ENCODE data around the gene OBP2B. TPM values are rescaled to one million over a fixed set of nuclear protein-coding genes. Genes with fewer than 3 reads are reported as not detected.
"Not testable (repeated sequence)": the region's sequence is repeated elsewhere in the genome, so short reads cannot be mapped to it uniquely, and the experiment has no call there.

OBP2B gene
- polyA plus RNA-seq, 1 donor from 2014 or later = not detected

- Histone ChIP-seq H3K79me2 (replicated peaks; ENCODE audit: insufficient read depth, low read length) (no peaks in the 10 kb centered on the region), H4K20me1 (ENCODE audit: insufficient read depth) (no peaks in the 10 kb centered on the region), H3K9ac (ENCODE audit: low read length) (no peak overlapping the region), H2AFZ (ENCODE audit: low read depth, low read length) (no peak overlapping the region), H3K4me3 (ENCODE audit: low read length) (no peak overlapping the region), H3K27me3 (ENCODE audit: insufficient read depth, low read depth, low read length) (no peaks in the 10 kb centered on the region), H3K27ac (ENCODE audit: low read length) (no peak overlapping the region), H3K4me2 (ENCODE audit: low read length) (no peak overlapping the region), H3K9me2 (ENCODE audit: insufficient read depth, low read length) (no peaks in the 10 kb centered on the region), H3K36me3 (ENCODE audit: insufficient read depth, low read length) (no peaks in the 10 kb centered on the region), H3F3A (ENCODE audit: insufficient read depth, low read length, poor library complexity, severe bottlenecking) (no peaks in the 10 kb centered on the region), H3K9me3 (ENCODE audit: low read length) (no peaks in the 10 kb centered on the region)
- TF ChIP-seq POLR2AphosphoS5 (IDR thresholded peaks at IDR 0.05) (no peak), MXI1 (conservative IDR thresholded peaks at IDR 0.05; ENCODE audit: poor library complexity, severe bottlenecking) (no peak), TAF1 (IDR thresholded peaks at IDR 0.05; ENCODE audit: low read depth) (no peak), RAD21 (conservative IDR thresholded peaks at IDR 0.05) (no peak), SMC3 (conservative IDR thresholded peaks at IDR 0.05; ENCODE audit: poor library complexity) (no peak), CTCF (IDR thresholded peaks at IDR 0.05; ENCODE audit: poor library complexity, severe bottlenecking) (no peak), EZH2 (IDR thresholded peaks at IDR 0.05; ENCODE audit: borderline replicate concordance, insufficient read depth, low read length, poor library complexity, severe bottlenecking) (no peak), EP300 (conservative IDR thresholded peaks at IDR 0.05; ENCODE audit: poor library complexity, severe bottlenecking) (no peak)
- TF ChIP-seq, protein P1, sequence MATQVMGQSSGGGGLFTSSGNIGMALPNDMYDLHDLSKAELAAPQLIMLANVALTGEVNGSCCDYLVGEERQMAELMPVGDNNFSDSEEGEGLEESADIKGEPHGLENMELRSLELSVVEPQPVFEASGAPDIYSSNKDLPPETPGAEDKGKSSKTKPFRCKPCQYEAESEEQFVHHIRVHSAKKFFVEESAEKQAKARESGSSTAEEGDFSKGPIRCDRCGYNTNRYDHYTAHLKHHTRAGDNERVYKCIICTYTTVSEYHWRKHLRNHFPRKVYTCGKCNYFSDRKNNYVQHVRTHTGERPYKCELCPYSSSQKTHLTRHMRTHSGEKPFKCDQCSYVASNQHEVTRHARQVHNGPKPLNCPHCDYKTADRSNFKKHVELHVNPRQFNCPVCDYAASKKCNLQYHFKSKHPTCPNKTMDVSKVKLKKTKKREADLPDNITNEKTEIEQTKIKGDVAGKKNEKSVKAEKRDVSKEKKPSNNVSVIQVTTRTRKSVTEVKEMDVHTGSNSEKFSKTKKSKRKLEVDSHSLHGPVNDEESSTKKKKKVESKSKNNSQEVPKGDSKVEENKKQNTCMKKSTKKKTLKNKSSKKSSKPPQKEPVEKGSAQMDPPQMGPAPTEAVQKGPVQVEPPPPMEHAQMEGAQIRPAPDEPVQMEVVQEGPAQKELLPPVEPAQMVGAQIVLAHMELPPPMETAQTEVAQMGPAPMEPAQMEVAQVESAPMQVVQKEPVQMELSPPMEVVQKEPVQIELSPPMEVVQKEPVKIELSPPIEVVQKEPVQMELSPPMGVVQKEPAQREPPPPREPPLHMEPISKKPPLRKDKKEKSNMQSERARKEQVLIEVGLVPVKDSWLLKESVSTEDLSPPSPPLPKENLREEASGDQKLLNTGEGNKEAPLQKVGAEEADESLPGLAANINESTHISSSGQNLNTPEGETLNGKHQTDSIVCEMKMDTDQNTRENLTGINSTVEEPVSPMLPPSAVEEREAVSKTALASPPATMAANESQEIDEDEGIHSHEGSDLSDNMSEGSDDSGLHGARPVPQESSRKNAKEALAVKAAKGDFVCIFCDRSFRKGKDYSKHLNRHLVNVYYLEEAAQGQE (IDR thresholded peaks at IDR 0.05; ENCODE audit: borderline replicate concordance) = no peak
Measured at GRCh38 chr9:133221177-133221809, 12.2 kb upstream of the OBP2B start.

GRCh38 chr9:133218049-133218975, 9.3 kb upstream of the OBP2B start:
- H3K36me3 ChIP-seq (ENCODE audit: insufficient read depth, low read length); H3K9me2 ChIP-seq (ENCODE audit: insufficient read depth, low read length); H4K20me1 ChIP-seq (ENCODE audit: insufficient read depth); H2AFZ ChIP-seq (ENCODE audit: low read depth, low read length); H3K9me3 ChIP-seq (ENCODE audit: low read length); H3K9ac ChIP-seq (ENCODE audit: low read length); H3K4me3 ChIP-seq (ENCODE audit: low read length); H3K4me2 ChIP-seq (ENCODE audit: low read length); H3K27ac ChIP-seq (ENCODE audit: low read length); H3K27me3 ChIP-seq (ENCODE audit: insufficient read depth, low read depth, low read length); H3K79me2 ChIP-seq (replicated peaks; ENCODE audit: insufficient read depth, low read length); H3F3A ChIP-seq (ENCODE audit: insufficient read depth, low read length, poor library complexity, severe bottlenecking): not testable (repeated sequence)

GRCh38 chr9:133217333-133217988, 8.4 kb upstream of the OBP2B start:
- H3K27me3 ChIP-seq (ENCODE audit: insufficient read depth, low read depth, low read length); H2AFZ ChIP-seq (ENCODE audit: low read depth, low read length); H3K79me2 ChIP-seq (replicated peaks; ENCODE audit: insufficient read depth, low read length); H3K4me2 ChIP-seq (ENCODE audit: low read length); H3F3A ChIP-seq (ENCODE audit: insufficient read depth, low read length, poor library complexity, severe bottlenecking); H3K9me3 ChIP-seq (ENCODE audit: low read length); H3K9me2 ChIP-seq (ENCODE audit: insufficient read depth, low read length); H3K27ac ChIP-seq (ENCODE audit: low read length); H3K4me3 ChIP-seq (ENCODE audit: low read length); H4K20me1 ChIP-seq (ENCODE audit: insufficient read depth); H3K36me3 ChIP-seq (ENCODE audit: insufficient read depth, low read length); H3K9ac ChIP-seq (ENCODE audit: low read length): not testable (repeated sequence)

GRCh38 chr9:133214276-133214675, 5.2 kb upstream of the OBP2B start:
- not testable (repeated sequence) for H3K9me2 ChIP-seq (ENCODE audit: insufficient read depth, low read length)

More at GRCh38 chr9:133214276-133214675, 5.2 kb upstream of the OBP2B start:
- H4K20me1 ChIP-seq (ENCODE audit: insufficient read depth); H3K9ac ChIP-seq (ENCODE audit: low read length); H3K27me3 ChIP-seq (ENCODE audit: insufficient read depth, low read depth, low read length); H3K79me2 ChIP-seq (replicated peaks; ENCODE audit: insufficient read depth, low read length); H3K4me2 ChIP-seq (ENCODE audit: low read length); H2AFZ ChIP-seq (ENCODE audit: low read depth, low read length); H3K36me3 ChIP-seq (ENCODE audit: insufficient read depth, low read length); H3F3A ChIP-seq (ENCODE audit: insufficient read depth, low read length, poor library complexity, severe bottlenecking); H3K4me3 ChIP-seq (ENCODE audit: low read length); H3K9me3 ChIP-seq (ENCODE audit: low read length); H3K27ac ChIP-seq (ENCODE audit: low read length): not testable (repeated sequence)

Measured in neural cell (in vitro differentiated cells).